HEK293 (cell line): ENCODE data around the gene PALM3.

ENCODE experiments used
- MYNN ChIP-seq: fragments of 450-650 bp; formaldehyde crosslinking; IDR thresholded peaks from 2 replicates; pipeline ENCODE4 v1.5.1; 2016; ENCODE audit warnings: missing biosample characterization, missing genetic modification characterization, borderline replicate concordance
- MZF1 ChIP-seq: fragments of 450-650 bp; formaldehyde crosslinking; IDR thresholded peaks from 2 replicates; pipeline ENCODE4 v1.5.1; 2017; ENCODE audit warnings: missing biosample characterization, missing genetic modification characterization, borderline replicate concordance
- ZNF174 ChIP-seq: fragments of 450-650 bp; formaldehyde crosslinking; IDR thresholded peaks from 2 replicates; pipeline ENCODE4 v1.5.0; 2017; ENCODE audit warnings: missing biosample characterization, mild to moderate bottlenecking, missing genetic modification characterization
- ZNF23 ChIP-seq: fragments of 450-650 bp; formaldehyde crosslinking; IDR thresholded peaks from 2 replicates; pipeline ENCODE4 v1.5.1; 2016; ENCODE audit warnings: missing biosample characterization, missing genetic modification characterization, borderline replicate concordance
- ZNF660 ChIP-seq: fragments of 450-650 bp; IDR thresholded peaks from 2 replicates; pipeline ENCODE4 v1.5.1; 2018; ENCODE audit warnings: missing biosample characterization, mild to moderate bottlenecking, missing genetic modification characterization
- ZNF670 ChIP-seq: fragments of 450-650 bp; formaldehyde crosslinking; IDR thresholded peaks from 2 replicates; pipeline ENCODE4 v1.5.1; 2016; ENCODE audit warnings: missing biosample characterization, missing genetic modification characterization, low read depth
- TF ChIP-seq, protein P1 (sequence below): fragments of 450-650 bp; formaldehyde crosslinking; IDR thresholded peaks from 2 replicates; pipeline ENCODE4 v1.5.1; 2016; ENCODE audit warnings: missing biosample characterization, missing genetic modification characterization
- TF ChIP-seq, protein P2 (sequence below): fragments of 450-650 bp; formaldehyde crosslinking; IDR thresholded peaks from 2 replicates; pipeline ENCODE4 v1.5.1; 2017; ENCODE audit warnings: missing biosample characterization, missing genetic modification characterization
- TF ChIP-seq, protein P3 (sequence below): fragments of 450-650 bp; formaldehyde crosslinking; IDR thresholded peaks from 2 replicates; pipeline ENCODE4 v1.5.1; 2016; ENCODE audit warnings: missing biosample characterization, missing genetic modification characterization
- TF ChIP-seq, protein P4 (sequence below): fragments of 450-650 bp; formaldehyde crosslinking; IDR thresholded peaks from 2 replicates; pipeline ENCODE4 v1.5.1; 2016; ENCODE audit warnings: missing biosample characterization, missing genetic modification characterization
- TF ChIP-seq, protein P5 (sequence below): fragments of 450-650 bp; formaldehyde crosslinking; IDR thresholded peaks from 2 replicates; pipeline ENCODE4 v1.5.1; 2016; ENCODE audit warnings: missing biosample characterization, missing genetic modification characterization

DNA sequence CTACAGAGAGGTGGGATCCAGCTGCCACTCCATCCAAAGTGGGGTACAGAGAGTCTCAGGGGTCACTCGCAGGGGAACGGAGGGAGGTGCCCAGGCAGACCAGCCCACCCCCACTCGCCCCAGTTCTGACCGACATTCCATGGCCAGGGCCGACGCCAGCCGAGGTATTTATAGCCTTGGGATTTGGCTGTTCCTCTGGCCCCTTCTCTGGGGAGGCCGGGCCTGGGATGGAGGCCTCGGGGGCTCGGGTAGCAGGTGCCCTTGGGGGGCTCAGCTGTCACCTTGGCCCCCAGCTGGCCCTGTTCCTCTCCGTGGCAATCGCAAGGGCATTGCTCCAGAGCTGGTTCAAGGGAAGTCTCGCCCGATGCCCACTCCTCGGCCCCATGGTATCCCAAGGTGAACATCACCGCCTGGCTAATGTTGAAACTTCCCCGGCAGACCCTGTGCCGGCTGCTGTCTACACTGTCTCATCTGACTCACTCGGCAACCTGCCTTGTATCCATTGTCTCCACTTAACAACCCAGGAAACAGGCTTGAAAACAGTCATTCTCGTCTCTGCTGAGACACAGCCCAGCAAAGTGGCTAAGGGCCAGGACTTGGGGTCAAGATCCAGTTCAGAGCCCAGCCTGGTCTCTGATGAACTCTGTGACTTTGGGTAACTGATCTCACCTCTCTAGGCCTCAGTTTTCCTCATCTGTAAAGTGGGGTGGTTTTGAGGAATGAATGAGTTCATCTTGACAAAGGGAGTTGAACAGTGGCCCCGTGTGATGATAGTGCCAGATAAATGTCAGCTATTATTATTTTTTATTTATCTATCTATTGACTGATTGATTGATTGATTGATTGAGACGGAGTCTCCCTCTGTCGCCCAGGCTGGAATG lies 45.9 kb upstream of the PALM3 start:
- no peak for TF ChIP-seq MYNN
- TF ChIP-seq, protein P1, sequence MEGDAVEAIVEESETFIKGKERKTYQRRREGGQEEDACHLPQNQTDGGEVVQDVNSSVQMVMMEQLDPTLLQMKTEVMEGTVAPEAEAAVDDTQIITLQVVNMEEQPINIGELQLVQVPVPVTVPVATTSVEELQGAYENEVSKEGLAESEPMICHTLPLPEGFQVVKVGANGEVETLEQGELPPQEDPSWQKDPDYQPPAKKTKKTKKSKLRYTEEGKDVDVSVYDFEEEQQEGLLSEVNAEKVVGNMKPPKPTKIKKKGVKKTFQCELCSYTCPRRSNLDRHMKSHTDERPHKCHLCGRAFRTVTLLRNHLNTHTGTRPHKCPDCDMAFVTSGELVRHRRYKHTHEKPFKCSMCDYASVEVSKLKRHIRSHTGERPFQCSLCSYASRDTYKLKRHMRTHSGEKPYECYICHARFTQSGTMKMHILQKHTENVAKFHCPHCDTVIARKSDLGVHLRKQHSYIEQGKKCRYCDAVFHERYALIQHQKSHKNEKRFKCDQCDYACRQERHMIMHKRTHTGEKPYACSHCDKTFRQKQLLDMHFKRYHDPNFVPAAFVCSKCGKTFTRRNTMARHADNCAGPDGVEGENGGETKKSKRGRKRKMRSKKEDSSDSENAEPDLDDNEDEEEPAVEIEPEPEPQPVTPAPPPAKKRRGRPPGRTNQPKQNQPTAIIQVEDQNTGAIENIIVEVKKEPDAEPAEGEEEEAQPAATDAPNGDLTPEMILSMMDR (tag by site-specific recombination): no peak
- TF ChIP-seq, protein P2, sequence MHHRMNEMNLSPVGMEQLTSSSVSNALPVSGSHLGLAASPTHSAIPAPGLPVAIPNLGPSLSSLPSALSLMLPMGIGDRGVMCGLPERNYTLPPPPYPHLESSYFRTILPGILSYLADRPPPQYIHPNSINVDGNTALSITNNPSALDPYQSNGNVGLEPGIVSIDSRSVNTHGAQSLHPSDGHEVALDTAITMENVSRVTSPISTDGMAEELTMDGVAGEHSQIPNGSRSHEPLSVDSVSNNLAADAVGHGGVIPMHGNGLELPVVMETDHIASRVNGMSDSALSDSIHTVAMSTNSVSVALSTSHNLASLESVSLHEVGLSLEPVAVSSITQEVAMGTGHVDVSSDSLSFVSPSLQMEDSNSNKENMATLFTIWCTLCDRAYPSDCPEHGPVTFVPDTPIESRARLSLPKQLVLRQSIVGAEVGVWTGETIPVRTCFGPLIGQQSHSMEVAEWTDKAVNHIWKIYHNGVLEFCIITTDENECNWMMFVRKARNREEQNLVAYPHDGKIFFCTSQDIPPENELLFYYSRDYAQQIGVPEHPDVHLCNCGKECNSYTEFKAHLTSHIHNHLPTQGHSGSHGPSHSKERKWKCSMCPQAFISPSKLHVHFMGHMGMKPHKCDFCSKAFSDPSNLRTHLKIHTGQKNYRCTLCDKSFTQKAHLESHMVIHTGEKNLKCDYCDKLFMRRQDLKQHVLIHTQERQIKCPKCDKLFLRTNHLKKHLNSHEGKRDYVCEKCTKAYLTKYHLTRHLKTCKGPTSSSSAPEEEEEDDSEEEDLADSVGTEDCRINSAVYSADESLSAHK (tag by site-specific recombination): no peak
- TF ChIP-seq, protein P3, sequence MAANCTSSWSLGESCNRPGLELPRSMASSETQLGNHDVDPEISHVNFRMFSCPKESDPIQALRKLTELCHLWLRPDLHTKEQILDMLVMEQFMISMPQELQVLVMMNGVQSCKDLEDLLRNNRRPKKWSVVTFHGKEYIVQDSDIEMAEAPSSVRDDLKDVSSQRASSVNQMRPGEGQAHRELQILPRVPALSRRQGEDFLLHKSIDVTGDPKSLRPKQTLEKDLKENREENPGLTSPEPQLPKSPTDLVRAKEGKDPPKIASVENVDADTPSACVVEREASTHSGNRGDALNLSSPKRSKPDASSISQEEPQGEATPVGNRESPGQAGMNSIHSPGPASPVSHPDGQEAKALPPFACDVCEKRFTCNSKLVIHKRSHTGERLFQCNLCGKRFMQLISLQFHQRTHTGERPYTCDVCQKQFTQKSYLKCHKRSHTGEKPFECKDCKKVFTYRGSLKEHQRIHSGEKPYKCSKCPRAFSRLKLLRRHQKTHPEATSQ (tag by site-specific recombination): no peak
- no peak for TF ChIP-seq ZNF174 (tag by site-specific recombination)
- no peak for TF ChIP-seq ZNF670 (tag by site-specific recombination)
- TF ChIP-seq ZNF23: no peak
- TF ChIP-seq MZF1 (tag by site-specific recombination): no peak
- TF ChIP-seq, protein P4, sequence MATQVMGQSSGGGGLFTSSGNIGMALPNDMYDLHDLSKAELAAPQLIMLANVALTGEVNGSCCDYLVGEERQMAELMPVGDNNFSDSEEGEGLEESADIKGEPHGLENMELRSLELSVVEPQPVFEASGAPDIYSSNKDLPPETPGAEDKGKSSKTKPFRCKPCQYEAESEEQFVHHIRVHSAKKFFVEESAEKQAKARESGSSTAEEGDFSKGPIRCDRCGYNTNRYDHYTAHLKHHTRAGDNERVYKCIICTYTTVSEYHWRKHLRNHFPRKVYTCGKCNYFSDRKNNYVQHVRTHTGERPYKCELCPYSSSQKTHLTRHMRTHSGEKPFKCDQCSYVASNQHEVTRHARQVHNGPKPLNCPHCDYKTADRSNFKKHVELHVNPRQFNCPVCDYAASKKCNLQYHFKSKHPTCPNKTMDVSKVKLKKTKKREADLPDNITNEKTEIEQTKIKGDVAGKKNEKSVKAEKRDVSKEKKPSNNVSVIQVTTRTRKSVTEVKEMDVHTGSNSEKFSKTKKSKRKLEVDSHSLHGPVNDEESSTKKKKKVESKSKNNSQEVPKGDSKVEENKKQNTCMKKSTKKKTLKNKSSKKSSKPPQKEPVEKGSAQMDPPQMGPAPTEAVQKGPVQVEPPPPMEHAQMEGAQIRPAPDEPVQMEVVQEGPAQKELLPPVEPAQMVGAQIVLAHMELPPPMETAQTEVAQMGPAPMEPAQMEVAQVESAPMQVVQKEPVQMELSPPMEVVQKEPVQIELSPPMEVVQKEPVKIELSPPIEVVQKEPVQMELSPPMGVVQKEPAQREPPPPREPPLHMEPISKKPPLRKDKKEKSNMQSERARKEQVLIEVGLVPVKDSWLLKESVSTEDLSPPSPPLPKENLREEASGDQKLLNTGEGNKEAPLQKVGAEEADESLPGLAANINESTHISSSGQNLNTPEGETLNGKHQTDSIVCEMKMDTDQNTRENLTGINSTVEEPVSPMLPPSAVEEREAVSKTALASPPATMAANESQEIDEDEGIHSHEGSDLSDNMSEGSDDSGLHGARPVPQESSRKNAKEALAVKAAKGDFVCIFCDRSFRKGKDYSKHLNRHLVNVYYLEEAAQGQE (tag by site-specific recombination): no peak
- TF ChIP-seq, protein P5, sequence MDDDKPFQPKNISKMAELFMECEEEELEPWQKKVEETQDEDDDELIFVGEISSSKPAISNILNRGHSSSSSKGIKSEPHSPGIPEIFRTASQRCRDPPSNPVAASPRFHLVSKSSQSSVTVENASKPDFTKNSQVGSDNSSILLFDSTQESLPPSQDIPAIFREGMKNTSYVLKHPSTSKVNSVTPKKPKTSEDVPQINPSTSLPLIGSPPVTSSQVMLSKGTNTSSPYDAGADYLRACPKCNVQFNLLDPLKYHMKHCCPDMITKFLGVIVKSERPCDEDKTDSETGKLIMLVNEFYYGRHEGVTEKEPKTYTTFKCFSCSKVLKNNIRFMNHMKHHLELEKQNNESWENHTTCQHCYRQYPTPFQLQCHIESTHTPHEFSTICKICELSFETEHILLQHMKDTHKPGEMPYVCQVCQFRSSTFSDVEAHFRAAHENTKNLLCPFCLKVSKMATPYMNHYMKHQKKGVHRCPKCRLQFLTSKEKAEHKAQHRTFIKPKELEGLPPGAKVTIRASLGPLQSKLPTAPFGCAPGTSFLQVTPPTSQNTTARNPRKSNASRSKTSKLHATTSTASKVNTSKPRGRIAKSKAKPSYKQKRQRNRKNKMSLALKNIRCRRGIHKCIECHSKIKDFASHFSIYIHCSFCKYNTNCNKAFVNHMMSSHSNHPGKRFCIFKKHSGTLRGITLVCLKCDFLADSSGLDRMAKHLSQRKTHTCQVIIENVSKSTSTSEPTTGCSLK (tag by site-specific recombination): no peak
- no peak for TF ChIP-seq ZNF660 (tag by site-specific recombination)
